GM18511 (cell line): ENCODE results near the gene KCNIP4.

Source experiments
- ATAC-seq: cut with Tn5 transposase; IDR thresholded peaks from one replicate; pipeline ENCODE4 v1.9.1; 2021; ENCODE audit warnings: mild to moderate bottlenecking, moderate library complexity; ENCODE audit not compliant: unreplicated experiment

KCNIP4 gene

DNA sequence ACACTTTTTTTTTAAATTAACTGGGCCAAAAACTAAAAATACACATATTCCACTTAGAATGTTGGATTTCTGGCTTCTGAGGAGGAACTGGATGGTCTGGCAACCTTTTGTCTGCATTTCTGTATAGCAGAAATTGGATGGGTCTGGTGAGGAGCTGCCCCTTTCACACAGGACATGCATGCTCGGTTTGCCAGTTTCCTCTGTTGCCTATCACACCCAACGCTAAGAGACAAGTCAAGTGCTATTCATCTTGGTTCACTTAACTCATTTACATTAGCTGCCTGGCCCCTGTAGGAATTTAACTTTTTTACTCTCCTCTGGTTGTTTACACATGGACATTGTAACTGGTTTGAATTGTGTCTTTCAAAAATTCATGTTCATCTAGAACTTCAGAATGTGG is 1052.6 kb downstream of the KCNIP4 start:
- ATAC-seq = no peak

DNA sequence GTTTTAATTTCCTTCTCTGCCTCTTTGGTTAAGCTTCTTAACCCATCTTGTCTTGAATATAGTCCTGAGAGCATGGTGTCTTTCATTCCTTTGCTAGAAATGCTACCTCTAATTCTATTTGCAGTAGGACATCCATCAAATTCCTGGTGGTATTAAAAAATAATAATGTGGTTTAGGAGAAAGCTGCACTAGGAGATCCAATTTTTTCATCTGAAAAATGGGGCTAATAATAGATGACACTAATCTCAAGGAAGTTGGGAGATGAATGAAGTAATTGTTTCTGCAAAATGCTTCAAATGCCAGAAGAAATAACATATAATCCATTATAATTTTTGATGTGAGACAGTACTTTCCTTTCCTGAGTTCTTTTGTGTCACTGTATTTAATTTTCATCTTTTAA is 1053.4 kb downstream of the KCNIP4 start:
- no peak for ATAC-seq

DNA sequence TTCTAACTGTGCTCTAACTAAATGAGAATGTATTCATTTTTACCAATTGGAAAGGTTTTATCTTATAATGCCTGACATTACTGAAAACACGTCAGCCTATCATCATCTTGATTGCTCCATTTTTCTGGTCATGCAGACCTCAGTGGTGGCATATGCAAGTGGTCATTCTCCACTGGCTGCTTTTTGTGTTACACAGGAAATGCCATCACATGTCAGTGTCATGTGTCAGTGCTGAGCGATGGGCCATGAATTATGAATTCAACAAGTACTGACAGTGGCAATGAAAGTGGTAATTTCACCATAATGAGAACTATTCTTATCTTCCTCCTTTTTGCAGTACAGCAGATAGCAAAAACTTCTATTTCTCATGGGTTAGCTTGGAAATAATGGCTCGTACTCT is 1057.8 kb downstream of the KCNIP4 start:
- ATAC-seq = no peak

DNA sequence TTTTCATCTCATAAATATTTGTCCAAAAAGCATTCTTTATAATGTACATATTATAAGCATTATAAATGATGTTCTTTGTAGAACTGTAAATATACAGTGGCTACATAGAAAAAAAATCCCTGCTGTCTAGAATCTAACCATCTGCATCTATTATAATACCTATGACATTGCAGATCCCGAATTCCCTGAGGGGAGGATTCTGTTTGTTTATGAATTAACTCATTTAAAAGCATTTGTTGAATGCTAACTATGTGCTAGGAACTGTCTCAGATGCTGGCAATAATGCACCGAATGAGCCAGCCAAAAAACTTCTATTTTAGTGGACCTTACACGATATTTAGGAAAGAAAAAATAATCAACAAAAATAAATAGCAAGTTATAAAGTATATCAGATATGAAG is 1058.7 kb downstream of the KCNIP4 start:
- ATAC-seq = no peak

DNA sequence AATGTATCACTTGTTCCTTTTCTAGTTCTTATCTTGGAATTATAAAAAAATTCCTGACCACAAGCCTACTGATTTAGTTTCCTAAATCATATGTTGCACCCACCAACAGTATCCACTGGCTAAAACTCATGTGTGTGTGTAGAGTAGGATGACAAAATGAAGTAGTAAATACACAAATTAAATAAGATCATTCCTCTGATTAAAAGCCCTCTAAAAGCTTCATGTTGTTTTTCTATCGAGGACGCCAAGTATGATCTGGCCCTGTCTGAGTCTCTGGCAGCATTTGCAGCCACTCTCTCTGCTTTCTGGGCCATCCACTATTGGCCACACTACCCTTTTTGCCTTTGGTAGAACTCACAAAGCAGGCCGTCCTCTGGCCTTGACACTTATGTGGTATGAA is 1064.9 kb downstream of the KCNIP4 start:
- ATAC-seq = no peak

DNA sequence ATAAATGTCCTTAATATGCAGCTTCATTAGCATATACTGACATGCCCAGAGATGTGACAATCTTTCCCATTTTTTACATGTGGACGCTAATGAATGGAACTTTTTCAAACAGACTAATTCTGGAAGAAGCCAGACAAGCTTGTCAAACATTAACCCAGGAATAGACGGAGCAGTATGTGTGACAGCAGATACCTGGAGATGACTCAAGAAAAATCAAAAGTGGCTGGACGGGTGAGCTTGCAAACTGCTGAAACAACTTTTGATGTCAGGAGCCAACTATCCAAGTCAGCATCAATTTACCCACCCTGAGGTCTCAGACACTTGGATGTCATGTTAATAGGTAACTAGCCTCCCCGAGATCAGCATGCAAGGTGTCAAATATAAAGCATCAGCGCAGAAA is 1065.3 kb downstream of the KCNIP4 start:
- ATAC-seq = no peak

DNA sequence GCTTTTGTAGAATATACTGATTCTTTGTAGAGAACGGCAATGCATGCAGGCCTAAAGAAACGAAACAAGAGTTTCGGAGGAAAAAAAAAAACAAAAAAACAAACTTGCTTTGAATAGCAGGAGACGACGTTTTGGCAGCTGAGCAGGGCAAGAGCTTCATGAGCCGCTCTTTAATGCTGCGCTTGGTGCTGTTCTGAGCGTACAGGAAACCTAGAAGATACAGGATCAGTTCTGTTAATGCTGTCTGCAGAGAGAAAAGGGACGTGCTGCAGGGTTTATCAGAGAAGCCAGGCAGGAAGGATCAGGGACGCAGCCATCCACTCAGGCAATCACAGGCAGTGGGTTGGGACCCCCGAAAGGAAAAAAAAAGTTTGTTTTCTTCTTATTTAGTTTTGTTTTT is 1066.1 kb downstream of the KCNIP4 start:
- ATAC-seq = no peak

DNA sequence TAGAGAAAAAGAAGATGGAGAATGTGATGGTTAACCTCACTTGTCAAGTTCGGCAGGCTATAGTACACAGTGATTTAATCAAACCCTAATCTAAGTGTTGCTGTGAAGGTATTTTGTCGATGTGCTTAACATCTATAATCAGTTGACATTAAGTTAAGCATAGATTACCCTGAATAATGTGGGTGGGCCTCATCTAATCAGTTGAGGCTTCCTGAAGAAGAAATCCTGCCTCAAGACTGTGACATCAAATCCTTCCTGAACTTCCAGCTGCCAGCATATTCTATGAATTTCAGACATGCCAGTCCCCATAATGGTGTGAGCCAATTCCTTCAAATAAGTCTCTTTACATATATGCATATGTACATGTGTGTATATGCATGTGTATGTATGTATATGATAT is 1066.9 kb downstream of the KCNIP4 start:
- ATAC-seq = no peak

DNA sequence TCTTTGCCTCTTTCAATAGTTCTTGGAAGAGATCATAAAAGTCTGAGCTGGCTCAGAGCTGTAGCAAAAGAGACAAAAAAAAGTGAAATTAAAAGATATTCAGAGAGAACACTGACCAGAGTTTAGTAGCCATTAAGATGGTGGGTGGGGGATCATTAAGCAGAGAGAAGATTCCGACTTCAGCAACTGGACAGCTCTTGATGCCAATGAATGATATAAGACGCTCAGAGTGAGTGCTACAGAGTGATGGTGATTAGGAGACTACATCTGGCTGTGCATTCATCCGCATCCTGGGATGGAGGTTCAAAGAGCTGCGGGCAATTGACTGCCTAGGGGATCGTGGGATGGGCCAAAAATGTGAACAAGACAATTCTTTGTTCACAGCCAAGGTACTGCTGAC is 1069.8 kb downstream of the KCNIP4 start:
- no peak for ATAC-seq

DNA sequence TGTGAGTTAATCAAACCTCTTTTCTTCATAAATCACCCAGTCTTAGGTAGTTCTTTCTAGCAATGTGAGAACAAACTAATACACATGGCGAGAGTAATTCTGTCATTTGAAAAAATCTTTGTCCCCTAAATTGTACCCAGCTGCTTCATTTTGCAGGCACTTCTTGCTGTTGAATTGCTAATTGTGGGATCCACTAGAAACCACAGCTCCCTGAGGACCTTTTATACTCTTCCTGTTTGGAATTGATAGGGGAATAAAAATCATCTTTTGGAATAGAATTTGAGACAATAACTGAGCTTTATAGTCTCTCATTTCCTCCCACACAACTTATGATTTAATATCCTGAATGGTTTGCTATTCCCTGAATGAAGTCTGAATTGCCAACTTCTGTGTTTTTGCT is 1078.1 kb downstream of the KCNIP4 start:
- ATAC-seq = no peak

DNA sequence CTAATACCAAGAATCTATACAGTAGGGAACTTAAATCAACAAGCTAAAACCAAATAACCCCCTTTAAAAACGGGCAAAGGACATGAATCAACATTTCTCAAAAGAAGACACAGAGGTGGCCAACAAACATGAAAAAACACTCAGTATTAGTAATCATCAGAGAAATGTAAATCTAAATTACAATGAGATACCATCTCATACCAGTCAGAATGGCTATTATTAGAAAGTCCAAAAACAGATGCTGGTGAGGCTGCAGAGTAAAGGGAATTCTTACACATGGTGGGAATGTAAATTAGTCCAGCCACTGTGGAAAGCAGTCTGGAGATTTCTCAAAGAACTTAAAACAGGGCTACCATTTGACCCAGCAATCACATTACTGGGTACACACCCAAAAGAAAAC is 1080.5 kb downstream of the KCNIP4 start:
- no peak for ATAC-seq

DNA sequence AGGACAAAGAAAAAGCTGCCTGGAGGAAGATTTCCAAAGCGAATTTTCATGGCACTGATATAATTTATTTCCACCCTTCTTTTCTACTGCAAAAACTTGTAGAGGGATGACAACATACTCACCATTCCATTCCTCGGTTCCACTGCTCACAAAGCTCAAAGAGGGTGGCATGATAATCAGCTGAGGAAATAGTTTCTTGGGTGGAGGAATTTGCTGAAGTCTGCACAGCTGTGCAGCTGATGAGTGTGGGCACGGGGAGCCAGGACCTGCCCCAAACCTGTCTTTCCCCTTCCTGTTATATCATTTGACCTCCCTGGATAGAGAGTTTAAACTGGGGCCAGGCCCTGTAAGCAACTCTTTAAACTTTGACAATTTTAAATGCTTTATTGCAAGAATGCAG is 1087.7 kb downstream of the KCNIP4 start:
- ATAC-seq = no peak

DNA sequence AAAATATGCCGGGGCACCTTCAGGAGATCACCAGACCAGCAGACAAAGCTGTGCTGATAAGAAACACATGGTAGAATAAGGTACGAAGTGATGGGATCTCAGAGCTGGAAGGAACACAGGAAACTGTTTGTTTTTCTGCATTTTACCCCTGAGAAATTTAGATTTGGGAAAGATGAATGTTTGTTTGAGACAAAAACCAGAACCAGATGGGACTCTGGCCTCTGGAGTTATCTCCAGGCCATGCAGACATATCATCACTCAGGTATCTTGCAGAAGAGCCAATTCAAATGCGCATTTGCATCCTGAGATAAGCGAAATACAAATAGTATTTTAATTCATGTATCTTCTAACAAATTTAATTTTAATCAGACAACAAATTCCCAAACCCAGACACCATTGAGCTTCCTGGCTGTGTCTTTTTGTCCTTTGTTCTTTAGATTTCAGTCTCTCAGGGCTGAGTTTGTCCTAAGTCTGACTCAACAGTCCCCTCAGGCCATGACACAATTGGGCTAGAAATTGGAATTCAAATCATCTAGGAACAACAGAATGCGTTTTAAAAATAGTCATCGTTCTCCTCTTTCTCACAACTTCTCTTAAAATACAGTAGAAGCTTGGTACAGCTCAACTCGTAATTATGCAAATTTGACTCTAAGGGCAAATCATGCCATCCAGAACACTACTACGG is 1089.3 kb downstream of the KCNIP4 start:
- ATAC-seq = no peak

DNA sequence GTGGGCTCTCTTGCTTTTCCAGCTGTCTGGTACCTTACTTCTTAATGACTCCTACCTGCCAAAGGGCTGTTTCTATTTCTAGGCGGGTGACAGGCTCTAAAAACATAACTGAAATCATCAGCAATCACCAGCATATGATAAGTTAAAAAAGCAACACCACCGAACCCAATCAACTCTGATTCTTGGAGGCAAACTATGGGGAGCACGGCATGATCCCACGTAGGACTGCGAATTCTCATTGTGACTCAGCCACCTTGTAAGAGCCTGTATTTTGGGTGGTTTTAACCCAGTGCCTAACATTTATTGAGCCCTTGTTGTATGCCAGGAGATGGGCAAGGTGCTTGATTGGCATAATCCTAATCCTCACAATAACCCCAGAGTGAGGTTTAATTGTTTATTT is 1091.5 kb downstream of the KCNIP4 start:
- no peak for ATAC-seq

DNA sequence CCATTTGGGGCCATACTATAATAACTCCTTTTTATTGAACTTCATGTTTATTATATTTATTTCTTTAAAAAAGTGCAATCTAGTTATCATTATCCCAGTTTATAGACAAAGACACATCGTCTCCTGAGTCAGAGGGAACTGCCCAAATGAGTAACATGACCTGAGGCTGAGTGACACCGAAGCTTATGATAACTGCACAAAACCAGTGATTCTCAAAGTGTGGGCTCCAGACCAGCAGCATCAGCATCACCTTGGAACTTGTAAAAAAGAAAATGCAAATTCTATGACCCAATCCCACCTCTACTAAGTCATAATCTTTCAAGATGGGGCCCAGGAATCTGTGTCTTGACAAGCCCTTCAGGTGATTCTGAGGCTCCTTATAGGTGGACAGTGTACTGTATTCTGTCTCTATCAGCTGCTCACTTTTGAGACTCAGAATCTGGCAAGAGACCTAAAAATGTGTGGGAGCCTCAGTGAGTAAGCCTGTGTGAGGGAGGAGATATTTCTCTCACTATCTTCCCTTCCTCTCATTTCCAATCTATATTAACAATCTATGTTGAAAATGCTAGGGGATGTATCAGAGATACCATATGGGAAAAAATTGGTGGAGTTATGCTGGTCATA is 1101.3 kb downstream of the KCNIP4 start:
- ATAC-seq = no peak

DNA sequence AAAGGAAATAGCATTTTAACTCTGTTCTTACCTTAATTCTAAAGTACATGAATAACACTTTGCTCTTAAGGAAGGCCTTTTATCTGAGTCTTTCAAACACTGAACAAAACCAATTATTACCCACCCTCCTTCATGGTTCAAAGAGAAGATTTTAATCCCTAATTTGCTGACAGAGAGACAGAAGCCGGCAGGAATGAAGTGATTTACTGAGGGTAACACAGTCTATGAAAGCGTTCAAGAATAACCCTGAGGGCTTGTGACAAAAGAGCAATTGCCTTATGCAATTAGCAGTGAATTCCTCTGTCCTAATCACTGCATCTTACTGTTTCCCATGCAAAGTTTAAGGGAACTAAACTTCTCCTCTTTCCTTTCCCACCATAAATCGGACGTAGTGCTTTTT is 1104.3 kb downstream of the KCNIP4 start:
- no peak for ATAC-seq

DNA sequence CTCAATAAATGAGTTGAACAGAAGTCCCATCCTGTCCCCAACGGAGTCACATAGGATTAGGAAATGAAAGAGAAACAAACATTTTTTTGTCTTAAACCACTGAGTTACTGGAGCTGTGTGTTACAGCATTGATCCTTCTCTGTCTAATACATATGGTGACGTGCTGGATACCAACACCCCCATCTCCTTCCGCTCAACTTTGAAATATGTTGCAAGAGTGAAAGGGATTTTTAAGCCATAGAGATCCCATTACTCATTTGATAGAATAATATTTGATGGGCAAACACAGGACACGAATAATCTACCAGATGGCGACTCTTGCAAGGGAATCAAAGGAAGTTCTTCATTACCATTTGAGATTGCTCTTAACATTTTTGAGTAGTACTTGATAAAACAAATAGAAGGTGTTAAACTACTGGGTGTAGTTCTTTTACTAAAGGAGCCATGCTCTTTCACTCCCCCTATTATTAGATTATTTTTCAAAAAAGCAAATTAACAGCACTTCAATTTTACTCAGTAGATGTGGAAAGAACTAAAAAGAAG is 1107.9 kb downstream of the KCNIP4 start:
- ATAC-seq = no peak

DNA sequence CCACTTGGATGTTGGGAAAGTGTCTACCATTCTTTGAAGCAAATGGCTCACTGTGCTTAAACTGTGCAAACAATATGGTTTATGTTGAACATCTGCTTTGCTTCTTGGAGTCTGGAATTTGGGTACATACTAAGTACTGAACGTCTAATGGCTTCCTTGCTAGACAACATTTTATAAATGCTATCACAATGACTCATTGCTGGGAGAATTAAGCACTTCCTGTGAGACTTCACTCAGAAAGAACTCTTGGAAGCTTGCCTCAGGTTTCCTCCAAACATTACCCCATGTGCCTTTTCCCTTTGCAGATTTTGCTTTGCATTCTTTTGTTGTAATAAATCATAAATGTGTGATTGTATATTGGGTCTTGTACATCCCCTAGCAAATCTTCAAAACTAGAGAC is 1108.6 kb downstream of the KCNIP4 start:
- ATAC-seq = no peak

DNA sequence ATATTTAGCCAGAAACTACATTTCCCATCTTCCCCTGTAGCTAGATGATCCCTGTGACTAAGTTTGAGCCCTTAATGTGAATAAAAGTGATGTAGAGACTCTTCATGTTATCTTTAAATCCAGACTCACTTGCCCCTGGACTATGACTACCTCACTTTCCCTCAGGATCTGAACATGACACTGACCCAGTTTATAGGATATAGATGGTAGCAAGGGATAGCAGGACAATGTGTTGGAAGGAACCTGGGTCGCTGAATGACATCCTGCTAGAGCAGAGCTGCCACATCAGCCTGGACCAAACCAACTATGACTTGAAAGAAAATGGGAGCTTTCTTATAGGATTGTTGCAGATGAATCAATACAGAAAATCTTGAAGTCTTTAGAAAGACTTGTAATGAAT is 1110.1 kb downstream of the KCNIP4 start:
- ATAC-seq = no peak

DNA sequence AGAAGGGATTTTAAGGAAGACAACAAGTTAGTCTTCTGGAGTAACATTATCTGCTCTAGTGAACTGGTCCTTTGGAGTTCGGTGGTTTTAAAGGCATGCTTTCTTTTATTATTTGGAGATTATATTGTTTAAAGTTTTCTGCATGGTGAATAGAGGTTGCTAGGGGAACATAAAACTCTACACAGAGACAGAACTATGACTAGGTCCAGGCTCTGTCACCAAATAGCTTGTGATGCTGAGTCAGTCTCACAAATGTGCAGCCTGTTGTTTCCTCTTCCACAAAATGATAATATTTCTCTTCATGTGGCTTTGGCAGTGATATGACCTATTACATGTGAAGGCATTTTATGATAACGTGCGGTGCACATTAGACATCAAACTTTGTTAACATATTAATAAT is 1115.7 kb downstream of the KCNIP4 start:
- ATAC-seq = no peak

DNA sequence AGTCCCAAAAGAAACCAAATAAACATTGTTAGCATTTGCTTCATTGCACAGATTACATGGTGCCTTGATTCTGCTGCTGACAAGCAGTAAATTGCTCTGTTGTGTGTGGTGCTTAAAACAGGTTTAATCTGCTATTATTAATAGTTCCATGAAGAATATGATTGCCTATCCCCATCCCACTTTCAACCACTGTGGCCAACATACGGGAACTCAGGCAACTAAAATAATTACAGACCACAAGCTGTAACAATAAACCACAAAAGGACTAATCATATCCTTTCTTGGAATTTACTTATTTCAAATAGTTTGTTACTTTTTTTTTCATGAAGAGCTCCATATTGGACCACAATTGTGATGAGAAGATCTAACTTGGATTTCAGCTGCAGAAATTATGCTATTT is 1116.8 kb downstream of the KCNIP4 start:
- ATAC-seq = no peak

DNA sequence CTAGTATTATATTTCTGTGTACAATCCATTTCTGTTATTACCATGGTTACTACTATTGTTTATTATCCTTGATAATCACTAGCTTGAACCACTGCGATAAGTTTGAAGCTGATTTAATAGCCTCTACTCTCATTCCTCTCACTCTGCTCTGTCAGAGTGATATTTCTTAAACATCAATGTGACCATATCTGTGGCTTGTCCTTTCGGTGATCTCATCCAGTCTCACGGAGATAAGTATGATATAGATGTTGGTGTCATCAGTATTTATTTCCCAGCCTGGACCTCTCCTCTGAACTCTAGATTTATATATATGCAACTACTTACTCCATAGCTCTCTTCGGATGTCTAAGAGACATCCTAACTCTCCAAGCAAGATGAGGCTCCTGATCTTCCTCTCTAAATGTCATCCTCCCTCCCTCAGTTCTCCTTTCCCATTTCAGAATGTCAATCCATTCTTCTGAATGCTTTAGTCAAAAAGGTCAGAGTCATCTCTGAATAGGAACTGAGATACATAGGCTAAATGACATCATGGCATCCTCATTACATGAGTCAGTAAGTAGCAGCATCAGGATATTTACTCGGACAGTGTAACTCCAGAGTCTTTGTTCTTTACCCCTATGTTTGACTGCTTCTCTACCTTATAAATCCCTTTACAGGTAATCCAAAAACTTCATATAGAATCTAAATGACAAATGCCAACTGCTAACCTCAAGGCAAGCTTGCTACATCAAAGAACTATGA is 1118.8 kb downstream of the KCNIP4 start:
- no peak for ATAC-seq
